HEK293 (cell line): ENCODE data around the gene ARHGEF7.

Experiments used
- CTCF ChIA-PET: fragments of 350-600 bp; formaldehyde crosslinking; extraction: SDS; loops from one replicate; lab custom pipeline; 2021; ENCODE audit warnings: antibody characterized with exemption; lab: Yijun Ruan, JAX
- POLR2A ChIA-PET: fragments of 300-600 bp; formaldehyde crosslinking; extraction: SDS; loops from one replicate; lab custom pipeline; 2020; ENCODE audit warnings: antibody characterized with exemption, inconsistent platforms; lab: Yijun Ruan, JAX
- H3K27ac ChIP-seq: fragments of 200-500 bp; sonication (Bioruptor generic); 2 replicates; pipeline ENCODE4 v1.5.1; 2014; ENCODE audit warnings: low read depth, low read length, control low read depth, inconsistent platforms; ENCODE audit errors: extremely low read depth
- H3K36me3 ChIP-seq, 2 experiments: fragments of 200-500 bp in 1 of 2; sonication (Bioruptor generic) in 1 of 2; 1 replicate in 1 of 2; 2 replicates in 1 of 2; pipeline ENCODE4 v1.5.1; 2014 to 2017; ENCODE audit warnings: inconsistent platforms in 2 of 2, low read length in 2 of 2; ENCODE audit not compliant: control insufficient read depth in 2 of 2, insufficient read depth in 1 of 2
- H3K4me1 ChIP-seq: fragments of 200-500 bp; sonication (Bioruptor generic); 2 replicates; pipeline ENCODE4 v1.5.1; 2014; ENCODE audit warnings: mild to moderate bottlenecking, low read length, inconsistent platforms; ENCODE audit not compliant: control insufficient read depth, insufficient read depth
- H3K4me3 ChIP-seq: 2 replicates; pipeline ENCODE4 v1.5.1; 2011; ENCODE audit warnings: low read depth, mild to moderate bottlenecking, control low read depth, low read length, moderate library complexity
- H3K9me3 ChIP-seq: fragments of 200-500 bp; sonication (Bioruptor generic); 2 replicates; pipeline ENCODE4 v1.5.1; 2014; ENCODE audit warnings: low read depth, low read length, inconsistent platforms; ENCODE audit not compliant: control insufficient read depth, insufficient read depth
- HOXD13 ChIP-seq: sonication (generic); formaldehyde crosslinking; IDR thresholded peaks from 2 replicates; pipeline ENCODE4 v1.8.0; 2022; ENCODE audit warnings: missing genetic modification reagents, borderline replicate concordance
- MEIS1 ChIP-seq: sonication (generic); formaldehyde crosslinking; IDR thresholded peaks from 2 replicates; pipeline ENCODE4 v1.8.1; 2022; ENCODE audit warnings: missing genetic modification reagents, mild to moderate bottlenecking, borderline replicate concordance
- YY1 ChIP-seq: fragments of 450-650 bp; formaldehyde crosslinking; IDR thresholded peaks from 2 replicates; pipeline ENCODE4 v1.5.1; 2018; ENCODE audit warnings: missing biosample characterization, missing genetic modification characterization
- ZBTB48 ChIP-seq: fragments of 450-650 bp; formaldehyde crosslinking; IDR thresholded peaks from 2 replicates; pipeline ENCODE4 v1.5.1; 2016; ENCODE audit warnings: missing biosample characterization, missing genetic modification characterization
- ZFHX2 ChIP-seq: fragments of 450-650 bp; formaldehyde crosslinking; conservative IDR thresholded peaks from 2 replicates; pipeline ENCODE4 v1.5.1; 2016; ENCODE audit warnings: missing biosample characterization, missing genetic modification characterization
- ZNF10 ChIP-seq: fragments of 450-650 bp; formaldehyde crosslinking; IDR thresholded peaks from 2 replicates; pipeline ENCODE4 v1.5.1; 2017; ENCODE audit warnings: missing biosample characterization, missing genetic modification characterization
- ZNF133 ChIP-seq: fragments of 450-650 bp; formaldehyde crosslinking; IDR thresholded peaks from 2 replicates; pipeline ENCODE4 v1.5.1; 2016; ENCODE audit warnings: missing biosample characterization, missing genetic modification characterization
- ZNF138 ChIP-seq: fragments of 450-650 bp; formaldehyde crosslinking; IDR thresholded peaks from 2 replicates; pipeline ENCODE4 v1.5.1; 2016; ENCODE audit warnings: missing biosample characterization, missing genetic modification characterization, borderline replicate concordance
- ZNF157 ChIP-seq: fragments of 450-650 bp; formaldehyde crosslinking; IDR thresholded peaks from 2 replicates; pipeline ENCODE4 v1.5.1; 2016; ENCODE audit warnings: missing biosample characterization, missing genetic modification characterization
- ZNF169 ChIP-seq: fragments of 450-650 bp; formaldehyde crosslinking; IDR thresholded peaks from 2 replicates; pipeline ENCODE4 v1.5.1; 2016; ENCODE audit warnings: missing biosample characterization, missing genetic modification characterization
- ZNF302 ChIP-seq: fragments of 450-650 bp; formaldehyde crosslinking; IDR thresholded peaks from 2 replicates; pipeline ENCODE4 v1.5.1; 2016; ENCODE audit warnings: missing biosample characterization, missing genetic modification characterization, low read depth
- ZNF350 ChIP-seq: fragments of 450-650 bp; formaldehyde crosslinking; IDR thresholded peaks from 2 replicates; pipeline ENCODE4 v1.5.0; 2017; ENCODE audit warnings: missing biosample characterization, mild to moderate bottlenecking, missing genetic modification characterization
- ZNF549 ChIP-seq: fragments of 450-650 bp; IDR thresholded peaks from 2 replicates; pipeline ENCODE4 v1.5.1; 2018; ENCODE audit warnings: missing biosample characterization, missing genetic modification characterization, mild to moderate bottlenecking, inconsistent platforms, moderate library complexity
- ZNF664 ChIP-seq: fragments of 450-650 bp; formaldehyde crosslinking; IDR thresholded peaks from 2 replicates; pipeline ENCODE4 v1.5.1; 2016; ENCODE audit warnings: missing biosample characterization, missing genetic modification characterization
- ZNF670 ChIP-seq: fragments of 450-650 bp; formaldehyde crosslinking; IDR thresholded peaks from 2 replicates; pipeline ENCODE4 v1.5.1; 2016; ENCODE audit warnings: missing biosample characterization, missing genetic modification characterization, low read depth
- TF ChIP-seq, protein P1 (sequence below): fragments of 450-650 bp; formaldehyde crosslinking; IDR thresholded peaks from 2 replicates; pipeline ENCODE4 v1.5.1; 2016; ENCODE audit warnings: missing biosample characterization, missing genetic modification characterization
- TF ChIP-seq, protein P2 (sequence below): sonication (generic); formaldehyde crosslinking; IDR thresholded peaks from 2 replicates; pipeline ENCODE4 v1.8.1; 2022; ENCODE audit warnings: mild to moderate bottlenecking, moderate library complexity, missing genetic modification reagents
- TF ChIP-seq, protein P3 (sequence below): fragments of 450-650 bp; formaldehyde crosslinking; IDR thresholded peaks from 2 replicates; pipeline ENCODE4 v1.5.1; 2016; ENCODE audit warnings: missing biosample characterization, missing genetic modification characterization
- TF ChIP-seq, protein P4 (sequence below): fragments of 450-650 bp; formaldehyde crosslinking; IDR thresholded peaks from 2 replicates; pipeline ENCODE4 v1.5.1; 2017; ENCODE audit warnings: missing biosample characterization, mild to moderate bottlenecking, missing genetic modification characterization, moderate library complexity
- TF ChIP-seq, protein P5 (sequence below): fragments of 450-650 bp; formaldehyde crosslinking; IDR thresholded peaks from 2 replicates; pipeline ENCODE4 v1.5.1; 2017; ENCODE audit warnings: missing biosample characterization, missing genetic modification characterization

Gene ARHGEF7

DNA sequence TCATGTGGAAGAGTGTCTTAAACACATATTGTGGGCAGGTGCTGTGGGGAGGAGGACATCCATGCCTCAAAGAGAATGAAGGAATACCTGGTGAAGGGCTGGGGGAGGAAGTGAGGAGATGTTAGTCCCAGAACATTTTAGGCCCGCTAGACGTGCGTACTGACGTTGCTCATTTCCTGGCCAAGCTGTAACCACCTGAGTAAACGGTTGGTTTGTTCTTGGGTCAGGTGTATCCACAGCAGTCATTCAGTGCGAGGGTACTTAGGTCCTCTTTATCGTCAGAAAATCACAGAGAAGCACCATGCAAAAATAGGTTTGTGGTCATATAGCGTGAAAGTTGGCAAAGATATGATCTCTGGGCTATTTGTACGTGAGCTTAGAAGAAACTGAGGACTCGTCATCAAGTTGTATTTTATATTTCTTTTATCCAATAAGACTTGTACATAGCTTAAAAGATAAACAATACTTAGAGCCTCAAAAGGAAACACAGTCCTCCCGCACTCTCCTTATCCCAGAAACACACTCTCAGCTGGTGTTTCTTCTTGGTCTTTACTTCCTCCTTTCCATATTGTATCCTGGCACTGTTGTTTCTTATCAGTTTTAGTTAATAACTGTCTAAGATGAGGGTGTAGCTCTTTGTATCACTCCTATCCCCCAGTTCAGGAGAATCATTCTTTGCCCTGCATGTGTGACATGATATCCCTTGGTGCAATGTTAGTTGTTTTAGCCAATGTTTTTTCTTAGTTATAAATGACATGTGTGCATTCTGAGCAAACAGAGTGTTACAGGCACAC, 52.0 kb downstream of the ARHGEF7 start:
- CTCF ChIA-PET: interaction anchor here (1.2 kb wide), 1 partner anchor 99 kb away, joined by 3 read pairs; no protein-coding TSS in a partner anchor
- H3K4me3 ChIP-seq: no peak overlapping the region

DNA sequence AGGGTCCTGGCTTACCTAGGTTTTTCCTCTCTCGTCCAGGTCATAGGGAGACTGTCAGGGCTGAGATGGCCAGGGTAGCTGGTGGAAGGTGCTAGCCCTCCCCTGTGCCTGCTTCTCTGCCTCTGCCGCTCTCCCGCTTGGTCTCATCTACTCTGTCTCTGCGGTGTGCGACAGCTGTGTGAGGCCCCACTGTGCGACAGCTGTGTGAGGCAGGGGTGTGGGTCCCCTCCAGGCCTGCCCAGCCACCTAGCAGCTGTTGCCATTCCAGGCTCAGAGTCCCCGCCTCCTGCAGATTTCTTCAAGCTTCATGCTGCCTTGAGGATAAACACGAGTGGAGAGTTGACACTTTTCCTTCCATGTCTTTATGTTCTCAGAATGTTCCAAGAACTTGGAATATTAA, 53.0 kb downstream of the ARHGEF7 start:
- POLR2A ChIA-PET: no interaction called here
- peaks cover 0 to 11% of the 10 kb centered on the region in 2 experiments; a peak in 1 of 3 replicates for H3K36me3 ChIP-seq
- H3K27ac ChIP-seq: no peak overlapping the region
- no peak overlapping the region for H3K4me3 ChIP-seq
- no peak for TF ChIP-seq ZFHX2 (tag by site-specific recombination)
- TF ChIP-seq ZNF169: no peak
- TF ChIP-seq, protein P1, sequence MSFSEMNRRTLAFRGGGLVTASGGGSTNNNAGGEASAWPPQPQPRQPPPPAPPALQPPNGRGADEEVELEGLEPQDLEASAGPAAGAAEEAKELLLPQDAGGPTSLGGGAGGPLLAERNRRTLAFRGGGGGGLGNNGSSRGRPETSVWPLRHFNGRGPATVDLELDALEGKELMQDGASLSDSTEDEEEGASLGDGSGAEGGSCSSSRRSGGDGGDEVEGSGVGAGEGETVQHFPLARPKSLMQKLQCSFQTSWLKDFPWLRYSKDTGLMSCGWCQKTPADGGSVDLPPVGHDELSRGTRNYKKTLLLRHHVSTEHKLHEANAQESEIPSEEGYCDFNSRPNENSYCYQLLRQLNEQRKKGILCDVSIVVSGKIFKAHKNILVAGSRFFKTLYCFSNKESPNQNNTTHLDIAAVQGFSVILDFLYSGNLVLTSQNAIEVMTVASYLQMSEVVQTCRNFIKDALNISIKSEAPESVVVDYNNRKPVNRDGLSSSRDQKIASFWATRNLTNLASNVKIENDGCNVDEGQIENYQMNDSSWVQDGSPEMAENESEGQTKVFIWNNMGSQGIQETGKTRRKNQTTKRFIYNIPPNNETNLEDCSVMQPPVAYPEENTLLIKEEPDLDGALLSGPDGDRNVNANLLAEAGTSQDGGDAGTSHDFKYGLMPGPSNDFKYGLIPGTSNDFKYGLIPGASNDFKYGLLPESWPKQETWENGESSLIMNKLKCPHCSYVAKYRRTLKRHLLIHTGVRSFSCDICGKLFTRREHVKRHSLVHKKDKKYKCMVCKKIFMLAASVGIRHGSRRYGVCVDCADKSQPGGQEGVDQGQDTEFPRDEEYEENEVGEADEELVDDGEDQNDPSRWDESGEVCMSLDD: no peak
- TF ChIP-seq ZNF157 (tag by site-specific recombination): no peak
- TF ChIP-seq, protein P2, sequence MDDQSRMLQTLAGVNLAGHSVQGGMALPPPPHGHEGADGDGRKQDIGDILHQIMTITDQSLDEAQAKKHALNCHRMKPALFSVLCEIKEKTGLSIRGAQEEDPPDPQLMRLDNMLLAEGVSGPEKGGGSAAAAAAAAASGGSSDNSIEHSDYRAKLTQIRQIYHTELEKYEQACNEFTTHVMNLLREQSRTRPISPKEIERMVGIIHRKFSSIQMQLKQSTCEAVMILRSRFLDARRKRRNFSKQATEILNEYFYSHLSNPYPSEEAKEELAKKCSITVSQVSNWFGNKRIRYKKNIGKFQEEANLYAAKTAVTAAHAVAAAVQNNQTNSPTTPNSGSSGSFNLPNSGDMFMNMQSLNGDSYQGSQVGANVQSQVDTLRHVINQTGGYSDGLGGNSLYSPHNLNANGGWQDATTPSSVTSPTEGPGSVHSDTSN (CRISPR knock-in tag): no peak
- TF ChIP-seq ZNF350: no peak
- TF ChIP-seq ZNF549: no peak
- TF ChIP-seq, protein P3, sequence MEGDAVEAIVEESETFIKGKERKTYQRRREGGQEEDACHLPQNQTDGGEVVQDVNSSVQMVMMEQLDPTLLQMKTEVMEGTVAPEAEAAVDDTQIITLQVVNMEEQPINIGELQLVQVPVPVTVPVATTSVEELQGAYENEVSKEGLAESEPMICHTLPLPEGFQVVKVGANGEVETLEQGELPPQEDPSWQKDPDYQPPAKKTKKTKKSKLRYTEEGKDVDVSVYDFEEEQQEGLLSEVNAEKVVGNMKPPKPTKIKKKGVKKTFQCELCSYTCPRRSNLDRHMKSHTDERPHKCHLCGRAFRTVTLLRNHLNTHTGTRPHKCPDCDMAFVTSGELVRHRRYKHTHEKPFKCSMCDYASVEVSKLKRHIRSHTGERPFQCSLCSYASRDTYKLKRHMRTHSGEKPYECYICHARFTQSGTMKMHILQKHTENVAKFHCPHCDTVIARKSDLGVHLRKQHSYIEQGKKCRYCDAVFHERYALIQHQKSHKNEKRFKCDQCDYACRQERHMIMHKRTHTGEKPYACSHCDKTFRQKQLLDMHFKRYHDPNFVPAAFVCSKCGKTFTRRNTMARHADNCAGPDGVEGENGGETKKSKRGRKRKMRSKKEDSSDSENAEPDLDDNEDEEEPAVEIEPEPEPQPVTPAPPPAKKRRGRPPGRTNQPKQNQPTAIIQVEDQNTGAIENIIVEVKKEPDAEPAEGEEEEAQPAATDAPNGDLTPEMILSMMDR (tag by site-specific recombination): no peak
- TF ChIP-seq YY1 (tag by site-specific recombination): no peak
- TF ChIP-seq ZNF10: no peak
- TF ChIP-seq ZNF133 (tag by site-specific recombination): no peak
- no peak for TF ChIP-seq ZNF670 (tag by site-specific recombination)
- no peak for TF ChIP-seq ZNF302 (tag by site-specific recombination)
- TF ChIP-seq, protein P4, sequence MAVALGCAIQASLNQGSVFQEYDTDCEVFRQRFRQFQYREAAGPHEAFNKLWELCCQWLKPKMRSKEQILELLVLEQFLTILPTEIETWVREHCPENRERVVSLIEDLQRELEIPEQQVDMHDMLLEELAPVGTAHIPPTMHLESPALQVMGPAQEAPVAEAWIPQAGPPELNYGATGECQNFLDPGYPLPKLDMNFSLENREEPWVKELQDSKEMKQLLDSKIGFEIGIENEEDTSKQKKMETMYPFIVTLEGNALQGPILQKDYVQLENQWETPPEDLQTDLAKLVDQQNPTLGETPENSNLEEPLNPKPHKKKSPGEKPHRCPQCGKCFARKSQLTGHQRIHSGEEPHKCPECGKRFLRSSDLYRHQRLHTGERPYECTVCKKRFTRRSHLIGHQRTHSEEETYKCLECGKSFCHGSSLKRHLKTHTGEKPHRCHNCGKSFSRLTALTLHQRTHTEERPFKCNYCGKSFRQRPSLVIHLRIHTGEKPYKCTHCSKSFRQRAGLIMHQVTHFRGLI: no peak
- TF ChIP-seq MEIS1: no peak
- no peak for TF ChIP-seq ZNF664
- TF ChIP-seq, protein P5, sequence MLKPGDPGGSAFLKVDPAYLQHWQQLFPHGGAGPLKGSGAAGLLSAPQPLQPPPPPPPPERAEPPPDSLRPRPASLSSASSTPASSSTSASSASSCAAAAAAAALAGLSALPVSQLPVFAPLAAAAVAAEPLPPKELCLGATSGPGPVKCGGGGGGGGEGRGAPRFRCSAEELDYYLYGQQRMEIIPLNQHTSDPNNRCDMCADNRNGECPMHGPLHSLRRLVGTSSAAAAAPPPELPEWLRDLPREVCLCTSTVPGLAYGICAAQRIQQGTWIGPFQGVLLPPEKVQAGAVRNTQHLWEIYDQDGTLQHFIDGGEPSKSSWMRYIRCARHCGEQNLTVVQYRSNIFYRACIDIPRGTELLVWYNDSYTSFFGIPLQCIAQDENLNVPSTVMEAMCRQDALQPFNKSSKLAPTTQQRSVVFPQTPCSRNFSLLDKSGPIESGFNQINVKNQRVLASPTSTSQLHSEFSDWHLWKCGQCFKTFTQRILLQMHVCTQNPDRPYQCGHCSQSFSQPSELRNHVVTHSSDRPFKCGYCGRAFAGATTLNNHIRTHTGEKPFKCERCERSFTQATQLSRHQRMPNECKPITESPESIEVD (tag by site-specific recombination): no peak
- TF ChIP-seq, all 188 proteins: peak for 0
- CTCF ChIA-PET: no interaction called here
- Histone ChIP-seq H3K4me1 (no peaks in the 10 kb centered on the region), H3K9me3 (no peaks in the 10 kb centered on the region)

More for the DNA sequence above, 52.0 kb downstream of the ARHGEF7 start:
- POLR2A ChIA-PET: no interaction called here
- Histone ChIP-seq H3K36me3 (peaks cover 0 to 11% of the 10 kb centered on the region in 2 experiments; a peak in 1 of 3 replicates), H3K9me3 (no peaks in the 10 kb centered on the region), H3K27ac (no peak overlapping the region), H3K4me1 (no peaks in the 10 kb centered on the region)
- TF ChIP-seq ZBTB48 (tag by site-specific recombination) (no peak), HOXD13 (CRISPR knock-in tag) (no peak), ZNF138 (tag by site-specific recombination) (no peak)
